Kasumi-1 (cell line): Measurements from ENCODE around the gene TDRD9.
A peak's percentile ranks its signal among the peaks of the same experiment; 100 is the strongest.
"Not testable (repeated sequence)": the region's sequence is repeated elsewhere in the genome, so short reads cannot be mapped to it uniquely, and the experiment has no call there.

Experiments used
- DNase-seq, 2 experiments: peaks; one replicate each; lab custom pipeline; 2025; lab: John Stamatoyannopoulos, UW

TDRD9 gene

GRCh38 chr14:103894034-103894722 lies 34.1 kb upstream of the TDRD9 start:
- DNase-seq = no peak

GRCh38 chr14:103894723-103895059 lies 33.6 kb upstream of the TDRD9 start:
- no peak for DNase-seq

GRCh38 chr14:103896578-103896977 lies 31.7 kb upstream of the TDRD9 start:
- DNase-seq = no peak

- no peak for DNase-seq
These were observed 30.9 kb upstream of the TDRD9 start for GRCh38 chr14:103897075-103897947.

GRCh38 chr14:103898204-103898603 lies 30.1 kb upstream of the TDRD9 start:
- DNase-seq = no peak

- no peak for DNase-seq
These were observed 29.5 kb upstream of the TDRD9 start for GRCh38 chr14:103898711-103899110.

GRCh38 chr14:103899316-103899715 lies 28.9 kb upstream of the TDRD9 start:
- no peak for DNase-seq

- no peak for DNase-seq
These were observed 28.4 kb upstream of the TDRD9 start for GRCh38 chr14:103899833-103900232.

- DNase-seq = no peak
These were observed 23.7 kb upstream of the TDRD9 start for GRCh38 chr14:103904493-103905107.

- DNase-seq = peak in 1 of 2 experiments; percentile 32
These were observed 22.3 kb upstream of the TDRD9 start for GRCh38 chr14:103905842-103906456.

- DNase-seq = no peak
These were observed 19.7 kb upstream of the TDRD9 start for GRCh38 chr14:103908580-103908979.

GRCh38 chr14:103909531-103910261 lies 18.6 kb upstream of the TDRD9 start:
- DNase-seq = no peak

GRCh38 chr14:103910262-103910935 lies 17.9 kb upstream of the TDRD9 start:
- peak; percentile 57 to 69 for DNase-seq

- no peak for DNase-seq
These were observed 17.3 kb upstream of the TDRD9 start for GRCh38 chr14:103910984-103911383.

- no peak for DNase-seq
These were observed 12.6 kb upstream of the TDRD9 start for GRCh38 chr14:103915616-103916015.

GRCh38 chr14:103916636-103917262 lies 11.5 kb upstream of the TDRD9 start:
- no peak for DNase-seq

GRCh38 chr14:103920981-103921854 lies 7.0 kb upstream of the TDRD9 start:
- peak; percentile 86 to 89 for DNase-seq

GRCh38 chr14:103921855-103922200 lies 6.4 kb upstream of the TDRD9 start:
- not testable (repeated sequence) for DNase-seq

- no peak for DNase-seq
These were observed 4.4 kb upstream of the TDRD9 start for GRCh38 chr14:103923863-103924262.

- DNase-seq = peak; percentile 12 to 31
These were observed 2.9 kb upstream of the TDRD9 start for GRCh38 chr14:103925316-103925715.
